GM06990 (cell line): ENCODE measurements around the gene ZBTB17.

ENCODE experiments used
- DNase-seq: peaks from one replicate; pipeline ENCODE4 v3.0.0-alpha.2; 2011; ENCODE audit not compliant: insufficient read length; ENCODE audit errors: extremely low read depth
- H3K27me3 ChIP-seq: replicated peaks from 2 replicates; pipeline ENCODE4 v1.6.0; 2011; ENCODE audit warnings: low read length; ENCODE audit not compliant: control insufficient read depth, insufficient read depth
- H3K36me3 ChIP-seq: 2 replicates; pipeline ENCODE4 v1.5.1; 2011; ENCODE audit warnings: low read length; ENCODE audit not compliant: control insufficient read depth, insufficient read depth
- H3K4me3 ChIP-seq: replicated peaks from 2 replicates; pipeline ENCODE4 v1.5.1; 2011; ENCODE audit warnings: low read depth, mild to moderate bottlenecking, control low read depth, low read length
- TF ChIP-seq, protein P1 (sequence below): IDR thresholded peaks from 2 replicates; pipeline ENCODE4 v1.5.1; 2011; ENCODE audit warnings: low read length, control low read depth, mild to moderate bottlenecking, inconsistent platforms; ENCODE audit not compliant: insufficient read depth, poor library complexity, severe bottlenecking

ZBTB17 gene

DNA sequence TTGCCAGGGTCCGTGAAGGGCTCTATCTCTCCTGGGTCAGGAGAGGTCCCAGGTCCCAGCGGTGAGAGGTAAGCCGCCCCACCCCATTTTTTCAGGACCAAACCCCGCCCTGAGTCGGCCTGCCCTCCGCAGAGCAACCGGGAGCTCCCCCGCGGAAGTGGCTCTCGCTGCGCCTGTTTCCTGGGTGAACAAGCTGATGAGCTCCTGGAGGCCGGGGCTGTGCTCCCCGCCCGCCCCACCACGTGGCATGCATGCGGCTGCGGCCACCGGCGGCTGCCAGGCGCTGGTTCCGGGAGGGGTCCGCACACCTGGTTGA, 32.0 kb downstream of the ZBTB17 start:
- Histone ChIP-seq H3K4me3 (no peak overlapping the region), H3K27me3 (no peaks in the 10 kb centered on the region), H3K36me3 (peaks cover 54% of the 10 kb centered on the region)
- TF ChIP-seq, protein P1, sequence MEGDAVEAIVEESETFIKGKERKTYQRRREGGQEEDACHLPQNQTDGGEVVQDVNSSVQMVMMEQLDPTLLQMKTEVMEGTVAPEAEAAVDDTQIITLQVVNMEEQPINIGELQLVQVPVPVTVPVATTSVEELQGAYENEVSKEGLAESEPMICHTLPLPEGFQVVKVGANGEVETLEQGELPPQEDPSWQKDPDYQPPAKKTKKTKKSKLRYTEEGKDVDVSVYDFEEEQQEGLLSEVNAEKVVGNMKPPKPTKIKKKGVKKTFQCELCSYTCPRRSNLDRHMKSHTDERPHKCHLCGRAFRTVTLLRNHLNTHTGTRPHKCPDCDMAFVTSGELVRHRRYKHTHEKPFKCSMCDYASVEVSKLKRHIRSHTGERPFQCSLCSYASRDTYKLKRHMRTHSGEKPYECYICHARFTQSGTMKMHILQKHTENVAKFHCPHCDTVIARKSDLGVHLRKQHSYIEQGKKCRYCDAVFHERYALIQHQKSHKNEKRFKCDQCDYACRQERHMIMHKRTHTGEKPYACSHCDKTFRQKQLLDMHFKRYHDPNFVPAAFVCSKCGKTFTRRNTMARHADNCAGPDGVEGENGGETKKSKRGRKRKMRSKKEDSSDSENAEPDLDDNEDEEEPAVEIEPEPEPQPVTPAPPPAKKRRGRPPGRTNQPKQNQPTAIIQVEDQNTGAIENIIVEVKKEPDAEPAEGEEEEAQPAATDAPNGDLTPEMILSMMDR: no peak
- DNase-seq: no peak

DNA sequence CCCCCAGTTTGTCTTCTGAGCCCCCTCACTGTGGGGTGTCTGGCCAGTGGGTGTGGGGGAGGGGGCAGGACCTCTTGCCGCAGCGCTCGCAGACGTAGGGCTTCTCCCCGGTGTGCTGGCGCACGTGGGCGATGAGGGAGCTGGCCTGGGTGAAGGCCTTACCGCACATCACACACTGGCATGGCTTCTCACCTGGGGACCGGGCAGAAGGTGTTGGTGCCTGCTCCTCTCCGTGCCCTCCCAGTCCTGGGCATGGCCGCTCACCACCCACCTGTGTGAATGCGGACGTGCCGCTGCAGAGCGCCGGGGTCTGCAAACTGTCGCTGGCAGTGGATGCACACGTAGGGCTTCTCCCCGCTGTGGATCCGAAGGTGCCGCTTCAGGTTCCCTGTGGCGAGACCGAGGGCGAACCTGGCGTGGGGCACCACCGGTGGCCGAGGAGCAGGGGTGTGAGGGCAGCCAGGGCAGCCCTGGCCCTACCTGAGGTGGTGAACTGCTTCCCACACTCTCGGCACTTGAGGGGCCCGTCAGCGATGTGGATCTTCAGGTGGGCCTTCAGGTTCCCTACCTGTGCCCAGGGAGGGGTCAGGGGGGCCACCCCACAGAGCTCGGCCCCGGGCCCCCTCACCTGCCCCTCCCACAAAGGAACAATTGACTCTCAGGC, 32.4 kb downstream of the ZBTB17 start:
- no peak for DNase-seq
- H3K27me3 ChIP-seq: no peaks in the 10 kb centered on the region
- TF ChIP-seq, protein P1: no peak
- H3K4me3 ChIP-seq: no peak overlapping the region
- peaks cover 57% of the 10 kb centered on the region for H3K36me3 ChIP-seq

DNA sequence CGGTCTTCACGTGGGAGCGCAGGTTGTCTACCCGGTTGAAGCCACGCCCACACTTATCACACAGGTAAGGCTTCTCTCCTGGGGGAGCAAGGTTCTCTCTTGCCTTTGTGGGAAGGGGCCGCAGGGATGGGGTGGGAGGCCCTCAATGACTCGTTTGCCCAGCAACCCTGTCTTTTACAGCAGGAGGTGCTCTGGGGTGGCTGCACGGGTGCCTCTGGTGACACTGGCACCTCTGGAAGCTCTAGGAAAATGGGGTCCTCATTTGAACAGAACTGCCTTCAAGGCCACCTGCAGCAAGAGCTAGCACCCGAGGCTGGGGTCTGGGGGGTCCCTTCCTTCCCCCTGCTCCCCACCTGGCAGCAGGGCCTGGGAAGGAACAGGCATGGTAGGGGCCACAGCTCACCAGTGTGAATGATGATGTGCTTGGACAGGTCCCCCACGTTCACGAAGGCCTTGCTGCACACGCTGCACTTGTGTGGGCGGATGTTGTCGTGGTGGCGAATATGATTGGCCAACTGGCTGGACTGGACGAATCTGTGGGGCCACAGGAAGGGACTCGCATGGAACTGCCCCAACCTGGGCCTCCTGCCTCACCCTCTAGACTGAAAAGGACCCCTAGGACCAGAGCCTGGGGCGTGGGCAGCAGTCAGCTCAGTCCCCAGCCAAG, 33.1 kb downstream of the ZBTB17 start:
- Histone ChIP-seq H3K4me3 (no peak overlapping the region), H3K27me3 (no peaks in the 10 kb centered on the region), H3K36me3 (peaks cover 59% of the 10 kb centered on the region)
- DNase-seq: no peak
- TF ChIP-seq, protein P1: no peak

DNA sequence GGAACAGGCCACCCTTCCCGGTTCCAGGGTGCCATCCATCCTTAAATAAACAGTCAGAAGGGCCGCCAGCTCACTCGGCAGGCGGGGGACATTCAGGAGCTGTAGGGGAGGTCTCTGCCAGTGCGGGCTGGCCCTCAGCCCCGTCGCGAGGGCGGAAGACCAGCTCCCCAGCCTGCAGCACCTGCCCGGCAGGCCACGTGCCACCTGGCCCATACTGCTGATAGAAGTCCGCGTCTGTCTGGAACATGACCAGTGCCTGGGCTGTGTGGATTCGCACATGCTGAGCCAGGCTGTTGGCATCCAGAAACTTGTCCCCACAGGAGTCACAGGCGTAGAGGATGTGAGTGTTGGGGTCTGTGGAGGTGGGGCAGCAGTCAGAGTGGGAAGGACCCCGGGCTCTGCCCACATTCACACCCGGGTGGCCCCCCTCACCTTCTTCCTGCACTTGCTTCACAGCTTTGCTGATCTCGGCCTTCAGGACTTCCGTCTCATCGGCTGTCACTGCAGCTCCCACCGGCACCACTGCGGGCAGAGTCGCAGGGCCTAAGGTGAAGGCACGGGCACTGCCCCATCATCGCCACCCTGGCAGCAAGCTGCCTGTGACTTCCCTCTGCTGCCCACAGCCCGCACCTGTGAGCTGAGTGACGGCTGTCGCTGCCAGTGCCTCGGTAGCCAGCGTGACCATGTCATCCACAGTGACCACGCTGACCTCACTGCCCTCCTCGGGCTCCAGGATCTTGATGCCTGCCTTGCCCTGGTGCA, 33.8 kb downstream of the ZBTB17 start:
- DNase-seq: no peak
- Histone ChIP-seq H3K4me3 (no peak overlapping the region), H3K36me3 (peaks cover 60% of the 10 kb centered on the region), H3K27me3 (no peaks in the 10 kb centered on the region)
- TF ChIP-seq, protein P1: no peak

DNA sequence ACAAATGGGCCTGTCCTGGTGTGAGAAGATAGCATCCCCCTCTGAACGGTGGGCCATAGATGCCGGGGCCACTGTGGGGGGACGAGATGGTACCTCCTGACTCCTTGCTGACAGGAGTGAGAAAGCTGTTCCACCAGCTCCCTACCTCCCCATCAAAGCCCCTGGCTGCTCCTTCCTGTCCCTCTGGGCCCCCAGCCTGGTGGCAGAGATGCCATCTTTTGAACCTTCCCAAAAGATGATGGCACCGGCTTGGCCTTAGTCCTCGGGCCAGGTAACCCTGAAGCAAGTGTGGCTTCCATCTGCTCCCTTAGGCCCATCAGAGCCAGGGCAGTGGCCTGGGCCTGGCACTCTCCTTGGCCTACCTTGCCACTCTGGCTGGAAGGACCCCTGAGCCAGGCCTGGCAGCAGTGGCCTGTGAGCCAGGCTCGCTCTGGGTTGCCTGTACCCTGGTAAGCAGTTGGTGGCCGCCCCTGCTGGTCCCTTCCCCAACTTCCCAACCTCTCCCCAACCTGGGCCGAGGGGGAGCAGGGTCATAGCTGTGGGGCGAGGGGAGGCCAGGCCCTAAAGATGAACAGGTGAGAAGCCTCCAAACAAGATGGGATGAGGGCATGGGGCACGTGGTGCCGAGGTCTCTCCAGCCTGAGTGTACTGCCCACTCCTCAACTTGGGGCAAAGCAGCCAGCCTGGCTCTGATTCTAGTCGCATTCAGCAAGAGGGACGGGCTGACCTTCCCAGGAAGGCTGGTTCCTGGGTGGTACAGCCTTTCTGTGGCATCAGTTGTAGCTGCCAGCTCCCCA, 34.7 kb downstream of the ZBTB17 start:
- peaks cover 59% of the 10 kb centered on the region for H3K36me3 ChIP-seq
- H3K27me3 ChIP-seq: no peaks in the 10 kb centered on the region
- TF ChIP-seq, protein P1: no peak
- no peak overlapping the region for H3K4me3 ChIP-seq
- DNase-seq: no peak
